GM23338 (cell line): Measurements from ENCODE around the gene MGLL.

ENCODE experiments used
- CTCF ChIP-seq, 2 experiments: fragments of 200-600 bp in 1 of 2; sonication (generic) in 1 of 2; conservative IDR thresholded peaks; 2 replicates each; pipeline versions ENCODE4 v1.5.1 to v1.6.1; 2016 to 2017; ENCODE audit warnings: antibody characterized with exemption in 2 of 2, low read depth in 2 of 2, mild to moderate bottlenecking in 2 of 2, moderate library complexity in 1 of 2
- EZH2 ChIP-seq: fragments of 200-600 bp; sonication (generic); IDR thresholded peaks from one replicate; pipeline ENCODE4 v1.8.0; 2017; ENCODE audit warnings: antibody characterized with exemption, mild to moderate bottlenecking, low read depth; ENCODE audit not compliant: unreplicated experiment
- EZH2phosphoT487 ChIP-seq: fragments of 200-600 bp; sonication (generic); IDR thresholded peaks from one replicate; pipeline ENCODE4 v1.8.1; 2018; ENCODE audit warnings: antibody characterized with exemption; ENCODE audit not compliant: unreplicated experiment
- POLR2AphosphoS5 ChIP-seq: IDR thresholded peaks from 2 replicates; pipeline ENCODE4 v1.6.1; 2016; ENCODE audit warnings: antibody characterized with exemption, low read depth
- STAT1 ChIP-seq: IDR thresholded peaks from one replicate; pipeline ENCODE4 v1.6.1; 2016; ENCODE audit warnings: antibody characterized with exemption; ENCODE audit not compliant: unreplicated experiment

GRCh38 chr3:127801731-127802313 lies 20.5 kb downstream of the MGLL start:
- TF ChIP-seq CTCF (conservative IDR thresholded peaks at IDR 0.05; ENCODE audit: low read depth in 2 of 2), result no peak
- no peak for TF ChIP-seq EZH2
- no peak for TF ChIP-seq EZH2phosphoT487
- no peak for TF ChIP-seq STAT1
- TF ChIP-seq POLR2AphosphoS5, result no peak
